SW480 (cell line): Measurements from ENCODE around the gene MISP.
"Not testable (repeated sequence)": the region's sequence is repeated elsewhere in the genome, so short reads cannot be mapped to it uniquely, and the experiment has no call there.

Source experiments
- DNase-seq: peaks from one replicate; pipeline ENCODE4 v3.0.0-alpha.2; 2016; ENCODE audit warnings: low spot score

MISP gene, protein sequence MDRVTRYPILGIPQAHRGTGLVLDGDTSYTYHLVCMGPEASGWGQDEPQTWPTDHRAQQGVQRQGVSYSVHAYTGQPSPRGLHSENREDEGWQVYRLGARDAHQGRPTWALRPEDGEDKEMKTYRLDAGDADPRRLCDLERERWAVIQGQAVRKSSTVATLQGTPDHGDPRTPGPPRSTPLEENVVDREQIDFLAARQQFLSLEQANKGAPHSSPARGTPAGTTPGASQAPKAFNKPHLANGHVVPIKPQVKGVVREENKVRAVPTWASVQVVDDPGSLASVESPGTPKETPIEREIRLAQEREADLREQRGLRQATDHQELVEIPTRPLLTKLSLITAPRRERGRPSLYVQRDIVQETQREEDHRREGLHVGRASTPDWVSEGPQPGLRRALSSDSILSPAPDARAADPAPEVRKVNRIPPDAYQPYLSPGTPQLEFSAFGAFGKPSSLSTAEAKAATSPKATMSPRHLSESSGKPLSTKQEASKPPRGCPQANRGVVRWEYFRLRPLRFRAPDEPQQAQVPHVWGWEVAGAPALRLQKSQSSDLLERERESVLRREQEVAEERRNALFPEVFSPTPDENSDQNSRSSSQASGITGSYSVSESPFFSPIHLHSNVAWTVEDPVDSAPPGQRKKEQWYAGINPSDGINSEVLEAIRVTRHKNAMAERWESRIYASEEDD

GRCh38 chr19:750640-751423, at the start of gene MISP:
Gene MISP (plus strand): TSS chr19:751112. CDS start chr19:756947, 5,835 bp downstream.
- DNase-seq: peak; percentile 86

GRCh38 chr19:702847-703246, 48.1 kb upstream of the MISP start:
- DNase-seq: not testable (repeated sequence)

DNA sequence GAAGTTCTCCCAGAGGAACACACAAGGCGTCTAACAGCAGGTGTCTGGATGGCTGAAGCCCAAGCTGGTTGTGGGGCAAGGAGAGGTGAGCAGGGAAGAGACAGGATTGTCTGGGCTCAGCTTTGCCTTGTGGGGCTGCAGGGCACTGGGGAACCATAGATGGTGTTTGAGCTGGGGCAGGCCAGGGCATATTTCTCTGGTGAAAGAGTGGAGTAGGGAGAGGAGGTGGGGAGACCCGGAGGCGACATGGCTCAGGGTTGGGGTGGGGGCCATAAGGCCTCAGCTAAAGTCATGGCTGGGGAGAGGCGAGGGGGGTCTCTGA, 47.6 kb upstream of the MISP start:
- no peak for DNase-seq

- peak; percentile 50 for DNase-seq
Observed at GRCh38 chr19:703651-704446, 47.1 kb upstream of the MISP start.

DNA sequence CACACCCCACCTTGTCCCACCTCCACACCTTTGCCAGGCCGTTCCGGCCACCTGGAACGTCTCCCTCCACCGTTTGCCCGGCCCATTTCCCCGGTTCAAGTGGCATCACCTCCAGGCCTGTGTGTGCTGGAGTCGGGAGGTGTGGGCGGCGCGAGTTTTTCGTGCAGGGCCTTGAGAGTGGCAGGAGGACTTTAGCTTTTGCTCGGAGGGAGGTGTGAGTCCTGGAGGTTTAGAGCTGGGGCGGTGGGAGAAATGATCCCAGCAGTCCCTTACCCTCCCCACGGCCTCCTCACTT, 46.5 kb upstream of the MISP start:
- no peak for DNase-seq

DNA sequence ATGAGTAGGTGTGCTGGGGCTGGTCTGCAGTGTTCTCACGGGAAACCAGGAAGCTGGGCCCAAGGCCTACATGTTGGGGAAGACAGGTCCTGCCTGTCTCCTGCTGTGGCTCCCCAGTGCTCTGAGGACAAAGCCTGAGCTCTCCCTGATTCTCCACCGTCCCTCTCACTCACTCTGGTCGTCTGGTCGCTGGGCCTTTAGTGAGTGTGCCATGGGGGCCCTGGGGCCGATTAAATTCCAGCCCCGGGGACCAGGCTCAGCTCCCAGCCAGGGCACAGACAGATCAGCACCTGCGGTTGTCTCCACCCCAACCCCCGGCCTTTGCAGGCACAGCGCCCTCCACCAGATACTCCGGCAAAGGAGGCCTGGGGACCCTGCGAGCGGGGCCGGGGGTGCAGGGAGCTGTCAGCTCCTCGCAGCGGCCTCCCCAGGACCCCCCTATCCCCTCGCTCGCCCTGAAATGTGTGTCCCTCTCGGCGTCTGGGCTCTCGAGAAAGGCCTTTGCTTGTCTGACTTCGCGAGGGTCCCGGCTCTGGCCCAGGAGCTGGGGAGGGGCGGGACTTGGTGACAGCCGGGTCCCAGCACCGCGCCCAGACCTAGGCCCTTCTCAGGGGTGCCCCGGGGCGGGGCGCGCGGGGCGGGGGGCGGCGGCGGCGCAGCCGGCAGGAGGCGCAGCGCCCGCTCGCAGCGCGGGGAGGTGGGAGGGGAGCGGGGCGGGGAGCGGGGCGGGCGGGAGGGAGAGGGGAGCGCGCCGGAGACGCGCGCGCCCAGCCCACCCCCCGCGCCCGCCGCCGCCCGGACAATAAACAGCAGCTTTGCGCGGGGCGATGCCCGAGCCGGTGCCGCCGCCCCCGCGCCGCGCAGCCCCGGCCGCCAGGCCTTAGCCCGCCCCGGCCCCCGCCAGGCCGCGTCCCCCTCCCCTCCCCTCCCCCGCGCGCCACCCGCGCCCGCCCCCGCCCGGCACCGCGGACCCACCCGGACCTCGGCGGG, 42.5 kb upstream of the MISP start, which contains the start of gene PALM:
Gene PALM (plus strand): TSS at position 782 of the 990 bp plus-strand sequence. CDS start 212 bp downstream, outside the sequence.
- DNase-seq: no peak

- DNase-seq: no peak
Observed at GRCh38 chr19:709196-709964, 41.5 kb upstream of the MISP start.

DNA sequence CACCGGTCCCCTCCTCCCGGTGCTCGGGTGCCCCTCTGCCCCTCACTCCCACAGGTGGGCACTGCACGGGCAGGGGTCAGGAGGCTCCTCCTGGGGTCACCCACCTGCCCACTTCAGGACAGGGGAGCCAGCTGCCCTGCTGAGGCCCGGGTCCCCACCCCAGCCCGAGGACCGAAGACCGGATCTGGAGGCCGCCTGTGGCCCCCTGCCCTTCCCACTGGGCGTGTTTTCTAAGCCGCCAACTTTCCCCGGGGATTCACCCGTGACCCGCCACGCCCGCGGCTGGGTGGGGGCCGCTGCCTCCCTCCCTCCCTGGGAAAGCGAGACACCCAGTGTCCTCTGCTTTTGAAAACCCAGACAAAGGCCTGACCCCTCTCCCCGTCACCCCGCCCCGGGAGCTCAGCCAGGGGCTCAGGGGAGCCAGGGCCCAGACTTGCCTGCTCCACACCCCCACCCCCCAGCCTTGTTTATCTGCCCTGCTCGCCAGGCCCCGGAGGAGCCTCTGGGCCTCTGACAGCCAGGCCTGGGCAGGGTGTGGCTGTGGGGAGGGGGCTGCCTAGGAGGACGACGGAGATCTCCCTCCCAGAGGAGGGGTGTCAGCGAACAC, 40.8 kb upstream of the MISP start:
- no peak for DNase-seq

DNA sequence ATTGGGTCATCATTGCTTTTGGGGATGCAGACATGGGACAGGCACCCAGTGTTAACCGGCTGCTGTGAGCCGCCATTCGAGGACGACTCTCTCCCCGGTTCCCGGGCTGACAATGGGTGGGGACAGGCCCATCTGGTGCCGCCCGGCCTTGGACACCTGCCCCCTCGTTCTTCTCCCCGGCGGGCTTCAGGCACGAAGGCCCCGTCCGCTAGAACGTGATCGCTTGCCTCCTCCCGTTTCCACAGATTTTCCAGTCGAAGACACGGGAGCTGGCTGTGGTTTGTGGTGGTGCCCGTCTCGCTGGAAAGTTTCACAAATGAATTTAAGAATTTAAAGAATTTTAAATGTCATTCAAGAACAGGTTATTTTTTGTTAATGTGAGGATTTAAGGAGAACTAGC, 40.1 kb upstream of the MISP start:
- no peak for DNase-seq

- DNase-seq: no peak
Observed at GRCh38 chr19:711254-711653, 39.7 kb upstream of the MISP start.

GRCh38 chr19:715347-715746, 35.6 kb upstream of the MISP start:
- DNase-seq: no peak

DNA sequence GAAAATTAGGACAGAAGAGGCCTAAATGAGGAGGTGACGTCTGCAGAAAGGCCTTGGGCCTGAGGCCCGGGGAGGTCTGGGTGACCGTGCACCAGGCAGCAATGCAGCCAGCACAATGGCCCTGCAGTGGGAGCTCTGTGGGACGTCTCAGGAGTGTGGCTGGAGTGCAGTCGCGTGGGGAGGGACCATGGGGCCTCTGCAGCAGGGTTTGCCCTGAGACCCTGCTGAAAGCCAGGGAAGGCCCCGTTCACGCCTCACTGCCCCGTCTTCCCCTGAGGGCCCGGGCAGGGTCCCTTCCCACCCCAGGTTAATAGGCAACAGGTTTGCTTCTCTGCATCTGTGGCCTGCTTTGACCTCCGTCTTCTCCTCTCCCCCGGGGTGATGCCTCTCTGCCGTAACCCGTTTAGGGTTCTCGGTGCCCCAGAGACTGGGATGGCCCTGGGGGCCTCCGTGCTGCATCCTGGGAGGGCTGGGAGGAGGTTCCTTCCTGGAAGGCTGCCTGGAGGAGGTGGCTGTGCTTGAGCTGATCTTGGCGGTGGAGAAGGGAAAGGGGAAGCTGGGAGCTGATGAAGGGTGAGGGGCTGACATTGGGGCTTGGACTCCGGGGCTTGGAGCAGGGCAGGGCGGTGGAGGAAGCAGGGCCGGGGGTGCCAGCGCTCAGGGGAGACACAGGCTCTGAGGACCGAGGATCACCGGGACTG, 32.5 kb upstream of the MISP start:
- no peak for DNase-seq

DNA sequence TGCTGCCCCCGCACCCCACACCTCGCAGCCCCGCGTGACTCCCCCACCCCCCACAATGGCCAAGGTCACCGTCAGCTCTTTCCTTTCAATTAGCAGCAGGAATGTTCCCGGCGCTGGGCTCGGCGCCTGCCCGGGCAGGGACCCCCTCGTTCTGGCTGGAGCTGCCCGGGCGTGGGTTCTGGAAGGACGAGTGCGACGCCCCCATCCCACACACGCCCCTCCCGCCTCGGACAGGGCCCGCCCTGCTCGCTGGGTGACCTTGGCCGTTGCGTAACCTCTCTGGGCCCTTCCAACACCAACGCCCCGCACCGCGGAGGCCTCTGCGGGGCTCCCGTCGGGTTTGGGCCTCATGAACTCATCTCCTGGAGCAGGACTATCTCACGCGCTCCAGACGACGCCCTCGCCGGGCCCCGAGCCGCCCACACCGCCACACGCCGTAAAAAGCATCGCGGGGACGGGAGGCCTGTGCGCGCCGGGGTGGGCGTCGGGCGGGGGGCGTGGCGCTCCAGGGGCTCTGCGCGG, 31.9 kb upstream of the MISP start:
- DNase-seq: no peak

DNA sequence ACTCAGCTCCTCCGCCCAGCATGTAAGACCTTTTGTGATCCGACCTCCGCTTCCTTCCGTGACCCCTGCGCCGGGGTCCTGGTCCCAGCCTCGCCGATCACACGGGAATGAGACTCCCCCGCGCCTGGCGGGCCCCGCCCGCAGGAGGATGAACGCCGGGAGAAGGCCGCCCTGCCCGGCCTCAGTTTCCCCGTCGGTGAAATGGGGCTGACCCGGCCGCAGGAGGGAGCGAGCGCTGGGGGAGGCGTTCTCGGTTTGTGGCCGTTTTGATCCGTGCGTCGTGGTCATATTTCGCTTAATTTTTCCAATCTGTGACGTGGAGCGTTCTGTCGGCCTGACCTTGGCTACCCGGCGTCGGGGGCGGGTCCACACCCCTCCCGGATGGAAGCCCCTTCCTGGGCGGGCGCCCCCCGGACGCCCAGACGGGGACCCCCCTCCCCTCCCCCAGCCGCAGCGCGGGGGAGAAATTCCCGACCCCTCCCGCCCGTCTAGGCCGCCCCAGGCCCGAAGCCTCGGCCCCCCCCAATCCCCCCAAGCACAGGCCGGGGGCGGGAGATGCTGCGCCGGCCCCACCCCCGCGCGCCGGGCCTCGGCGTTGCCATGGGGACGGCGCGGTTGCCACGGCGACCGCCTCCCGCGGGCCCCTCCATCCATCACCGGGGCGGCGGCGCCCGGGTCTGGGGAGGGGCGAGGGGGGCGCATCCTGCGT, 31.1 kb upstream of the MISP start:
- no peak for DNase-seq

GRCh38 chr19:720345-721160, 30.4 kb upstream of the MISP start:
- DNase-seq: no peak

DNA sequence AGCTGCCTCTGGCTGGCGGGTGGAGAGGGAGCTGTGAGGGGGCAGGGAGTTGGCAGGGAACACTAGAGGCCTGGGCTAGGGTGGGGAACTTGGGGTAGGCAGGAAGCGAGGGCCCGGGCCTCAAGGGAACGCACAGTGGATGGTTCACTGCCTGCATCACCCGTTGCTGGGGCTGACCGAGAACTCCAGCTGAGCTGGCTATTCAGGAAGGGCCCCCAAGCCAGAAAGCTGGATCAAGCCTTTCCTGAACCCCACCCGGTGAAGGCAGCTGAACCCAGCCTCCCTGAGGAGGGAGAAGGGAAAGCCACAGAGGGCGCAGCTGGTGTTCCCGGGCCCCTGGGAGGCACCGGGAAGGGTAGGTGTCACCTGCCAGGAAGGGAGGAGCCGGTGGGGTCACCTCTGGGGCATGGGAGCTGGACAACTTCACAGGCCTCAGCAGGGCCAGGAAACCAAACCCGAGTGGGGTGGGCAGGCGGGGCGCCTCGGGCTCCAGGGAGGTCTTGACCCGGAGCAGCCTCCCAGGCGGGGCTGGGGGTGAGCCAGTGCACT, 28.3 kb upstream of the MISP start:
- DNase-seq: no peak

GRCh38 chr19:723247-723646, 27.7 kb upstream of the MISP start:
- DNase-seq: no peak
